NB4 (cell line): Measurements from ENCODE around the gene DDC.

Experiments
- DNase-seq: peaks from one replicate; pipeline ENCODE4 v3.0.0; 2010; ENCODE audit warnings: low read depth
- H3K4me3 ChIP-seq: one replicate; pipeline ENCODE4 v1.5.1; 2011; ENCODE audit warnings: mild to moderate bottlenecking, low read depth, low read length, moderate library complexity
- MYC ChIP-seq: IDR thresholded peaks from 2 replicates; pipeline ENCODE4 v1.6.1; 2011; ENCODE audit warnings: low read depth, low read length
- POLR2A ChIP-seq: IDR thresholded peaks from 2 replicates; pipeline ENCODE4 v1.6.1; 2011; ENCODE audit warnings: mild to moderate bottlenecking; ENCODE audit not compliant: insufficient read length; ENCODE audit errors: extremely low read depth
- TF ChIP-seq, protein P1 (sequence below): IDR thresholded peaks from one replicate; pipeline ENCODE4 v1.5.1; 2012; ENCODE audit warnings: low read depth, low read length
- TF ChIP-seq, protein P2 (sequence below): IDR thresholded peaks from 2 replicates; pipeline ENCODE4 v1.6.1; 2011; ENCODE audit warnings: low read depth, low read length

The DDC gene

DNA sequence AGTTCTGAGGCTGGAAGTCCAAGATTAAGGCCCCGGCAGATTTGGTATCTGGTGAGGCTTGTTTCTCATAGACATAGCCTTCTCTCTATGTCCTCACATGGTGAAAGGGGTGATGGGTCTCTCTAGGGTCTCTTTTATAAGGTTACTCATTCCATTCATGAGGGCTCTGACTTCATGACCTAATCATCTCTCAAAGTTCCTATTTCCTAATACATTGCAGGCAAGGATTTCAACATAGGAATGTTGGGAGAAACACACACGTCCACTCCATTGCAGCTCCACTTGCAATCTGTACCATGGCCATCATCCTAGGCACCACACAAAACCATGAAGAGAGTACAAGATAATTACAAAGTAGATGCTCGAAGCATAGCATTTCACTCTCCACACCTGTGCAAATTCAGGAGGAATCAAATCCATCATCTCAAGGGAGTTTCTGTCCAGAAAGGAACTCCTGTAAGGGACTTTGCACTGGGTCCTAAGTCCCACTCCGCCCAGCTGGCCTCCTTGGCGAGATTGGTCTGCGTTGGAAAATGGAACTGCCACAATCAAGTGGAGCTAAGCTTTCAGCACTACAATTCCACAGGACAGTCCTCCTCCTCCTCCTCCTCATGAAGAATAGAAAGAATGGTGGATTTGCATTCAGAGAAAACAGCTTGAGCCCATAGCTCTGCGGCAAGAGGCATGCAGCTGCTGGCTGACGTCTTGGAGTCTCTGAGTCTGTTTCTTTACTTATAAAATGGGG lies 8.8 kb downstream of the DDC start:
- DNase-seq: no peak
- TF ChIP-seq MYC (no peak), POLR2A (no peak)
- TF ChIP-seq, protein P1, sequence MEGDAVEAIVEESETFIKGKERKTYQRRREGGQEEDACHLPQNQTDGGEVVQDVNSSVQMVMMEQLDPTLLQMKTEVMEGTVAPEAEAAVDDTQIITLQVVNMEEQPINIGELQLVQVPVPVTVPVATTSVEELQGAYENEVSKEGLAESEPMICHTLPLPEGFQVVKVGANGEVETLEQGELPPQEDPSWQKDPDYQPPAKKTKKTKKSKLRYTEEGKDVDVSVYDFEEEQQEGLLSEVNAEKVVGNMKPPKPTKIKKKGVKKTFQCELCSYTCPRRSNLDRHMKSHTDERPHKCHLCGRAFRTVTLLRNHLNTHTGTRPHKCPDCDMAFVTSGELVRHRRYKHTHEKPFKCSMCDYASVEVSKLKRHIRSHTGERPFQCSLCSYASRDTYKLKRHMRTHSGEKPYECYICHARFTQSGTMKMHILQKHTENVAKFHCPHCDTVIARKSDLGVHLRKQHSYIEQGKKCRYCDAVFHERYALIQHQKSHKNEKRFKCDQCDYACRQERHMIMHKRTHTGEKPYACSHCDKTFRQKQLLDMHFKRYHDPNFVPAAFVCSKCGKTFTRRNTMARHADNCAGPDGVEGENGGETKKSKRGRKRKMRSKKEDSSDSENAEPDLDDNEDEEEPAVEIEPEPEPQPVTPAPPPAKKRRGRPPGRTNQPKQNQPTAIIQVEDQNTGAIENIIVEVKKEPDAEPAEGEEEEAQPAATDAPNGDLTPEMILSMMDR: no peak
- TF ChIP-seq, protein P2, sequence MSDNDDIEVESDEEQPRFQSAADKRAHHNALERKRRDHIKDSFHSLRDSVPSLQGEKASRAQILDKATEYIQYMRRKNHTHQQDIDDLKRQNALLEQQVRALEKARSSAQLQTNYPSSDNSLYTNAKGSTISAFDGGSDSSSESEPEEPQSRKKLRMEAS: no peak
- no peak overlapping the region for H3K4me3 ChIP-seq

DNA sequence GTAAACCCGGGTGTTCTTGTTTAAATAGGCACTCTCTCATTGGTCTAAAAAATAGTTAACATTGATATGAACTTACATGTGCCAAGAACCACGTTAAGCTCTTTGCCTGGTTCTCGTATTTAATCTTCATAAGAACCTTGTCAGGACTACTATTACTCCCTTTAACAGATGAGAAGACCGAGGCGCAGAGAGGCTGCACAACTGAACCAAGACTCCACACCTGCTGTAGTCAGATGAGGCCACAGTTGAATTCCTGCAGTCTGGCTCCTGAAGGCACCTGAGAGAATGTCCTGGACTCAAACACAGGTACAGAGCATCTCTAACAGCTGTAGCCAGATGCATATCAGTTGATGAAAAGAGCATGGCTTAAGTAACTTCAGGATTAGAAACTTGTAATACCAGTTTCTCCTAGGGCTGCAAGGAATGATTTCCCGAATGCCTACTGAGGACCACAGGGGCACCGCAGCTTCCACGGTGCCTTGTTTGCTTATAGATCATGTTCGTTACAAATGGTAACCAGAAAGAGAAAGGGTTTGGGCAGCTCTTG lies 9.5 kb downstream of the DDC start:
- DNase-seq: no peak

DNA sequence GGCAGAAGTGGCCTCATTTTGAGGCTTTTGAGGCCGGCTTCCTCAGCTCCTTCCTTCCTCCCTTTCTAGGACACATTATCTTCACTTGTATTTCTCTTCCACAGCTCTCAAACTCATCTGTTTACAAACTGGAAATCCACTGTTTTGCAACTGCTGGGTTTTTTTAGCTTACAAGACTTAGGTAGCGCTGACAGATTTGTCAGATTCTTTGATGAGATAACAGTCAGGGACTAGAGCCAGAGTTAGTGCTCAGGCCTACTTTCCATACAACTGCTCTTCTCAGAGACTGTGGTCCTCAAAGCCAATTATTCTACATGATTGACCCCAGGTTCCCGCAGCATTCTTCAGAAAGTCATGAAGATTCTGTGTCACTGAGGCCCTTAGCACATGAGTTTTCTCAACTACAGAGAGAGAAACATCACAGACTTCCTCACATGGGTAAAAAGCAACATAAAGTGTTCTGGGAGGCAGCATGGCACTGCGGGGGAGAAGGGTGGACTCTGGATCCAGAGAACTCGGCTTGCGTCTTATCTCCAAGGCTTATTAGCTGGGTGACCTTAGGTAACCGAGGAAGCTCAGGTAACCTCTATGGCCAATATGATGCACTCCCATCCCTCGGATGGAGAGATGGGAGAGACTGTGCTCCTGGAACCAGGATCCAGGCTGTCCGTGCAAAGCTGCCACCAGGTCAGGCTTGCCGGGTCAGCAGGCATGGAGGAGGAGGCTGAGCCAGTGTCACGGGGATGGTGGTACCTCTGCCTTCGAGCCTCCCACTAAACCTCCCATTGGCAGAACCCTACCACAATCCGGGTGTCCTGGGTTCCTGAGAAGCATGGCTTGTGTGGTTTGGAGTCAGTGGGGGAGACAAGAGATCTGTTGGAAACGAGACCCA lies 10.5 kb downstream of the DDC start:
- H3K4me3 ChIP-seq: no peak overlapping the region
- DNase-seq: no peak
- TF ChIP-seq POLR2A (no peak), MYC (no peak)
- TF ChIP-seq, protein P1: no peak
- TF ChIP-seq, protein P2: no peak

More for the DNA sequence above, 9.5 kb downstream of the DDC start:
- no peak overlapping the region for H3K4me3 ChIP-seq
- TF ChIP-seq, protein P1: no peak
- TF ChIP-seq MYC: no peak
- no peak for TF ChIP-seq POLR2A
- TF ChIP-seq, protein P2: no peak

DNA sequence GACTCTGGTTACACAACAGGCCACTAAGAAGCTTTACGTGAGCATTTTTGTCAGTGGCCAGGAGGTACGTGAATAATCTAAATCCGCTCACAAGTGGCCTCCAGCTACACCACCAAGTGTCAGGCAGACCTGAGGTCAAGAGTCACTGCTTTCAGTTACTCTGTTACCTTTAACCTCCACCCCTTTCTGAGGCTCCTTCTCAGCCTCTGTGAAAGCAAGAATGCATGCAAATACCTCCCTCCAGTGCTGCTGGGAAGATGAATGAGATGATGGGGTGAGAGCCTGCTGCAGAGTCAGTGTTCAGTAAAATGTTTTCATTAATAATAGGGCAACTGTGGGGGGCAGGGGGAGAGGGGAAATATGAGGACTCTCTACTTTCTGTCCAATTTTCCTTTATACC lies 11.2 kb downstream of the DDC start:
- TF ChIP-seq, protein P2: no peak
- TF ChIP-seq MYC (no peak), POLR2A (no peak)
- TF ChIP-seq, protein P1: no peak
- no peak for DNase-seq
- no peak overlapping the region for H3K4me3 ChIP-seq

DNA sequence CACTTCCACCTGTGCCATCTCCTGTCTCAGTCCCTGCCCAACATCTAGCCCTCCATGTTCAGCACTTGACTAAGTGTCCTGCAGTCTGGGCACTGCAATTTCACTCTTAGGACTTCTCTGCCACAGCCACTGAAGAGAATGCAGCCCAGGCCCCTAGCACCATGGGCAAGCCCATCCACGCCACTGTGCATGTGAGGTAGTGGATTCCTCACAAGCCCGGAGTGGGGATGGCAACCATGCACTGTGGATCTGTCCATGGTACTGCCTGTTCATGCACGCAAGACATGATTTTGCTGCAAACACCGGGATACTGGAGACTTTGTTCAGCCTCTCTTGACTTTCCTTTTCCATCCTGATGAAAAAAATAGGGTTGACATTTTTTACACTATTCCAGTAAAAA lies 12.3 kb downstream of the DDC start:
- DNase-seq: peak; percentile 63
- TF ChIP-seq MYC (peak; percentile 11; the same call in 1 of the 2 replicates), POLR2A (no peak)
- TF ChIP-seq, protein P2: peak; percentile 82
- TF ChIP-seq, protein P1: no peak
- no peak overlapping the region for H3K4me3 ChIP-seq
